ENCODE results near the gene UST. TPM values are rescaled to one million over a fixed set of nuclear protein-coding genes. Genes with fewer than 3 reads are reported as not detected.

Gene UST
- total RNA-seq, 3 donors from 2014 or later, result 1.3 to 2.2 (median 1.6) TPM

GRCh38 chr6:149071997-149072396 lies 325.2 kb downstream of the UST start:
- no peak for ATAC-seq
- H3K4me1 Mint-ChIP-seq (ENCODE audit: low read depth), result peaks cover 20% of the 10 kb centered on the region
- no peak for DNase-seq
- no peak overlapping the region for H3K4me3 Mint-ChIP-seq
- H3K36me3 Mint-ChIP-seq (ENCODE audit: insufficient read depth), result no peaks in the 10 kb centered on the region
- H3K9me3 Mint-ChIP-seq, result no peaks in the 10 kb centered on the region
- H3K27me3 Mint-ChIP-seq (ENCODE audit: low read depth), result no peaks in the 10 kb centered on the region

GRCh38 chr6:149074832-149075258 lies 328.0 kb downstream of the UST start:
- peaks cover 24% of the 10 kb centered on the region for H3K4me1 Mint-ChIP-seq (ENCODE audit: low read depth)
- H3K9me3 Mint-ChIP-seq, result no peaks in the 10 kb centered on the region
- H3K27me3 Mint-ChIP-seq (ENCODE audit: low read depth), result no peaks in the 10 kb centered on the region
- ATAC-seq, result no peak
- DNase-seq, result no peak
- no peaks in the 10 kb centered on the region for H3K36me3 Mint-ChIP-seq (ENCODE audit: insufficient read depth)
- H3K4me3 Mint-ChIP-seq, result no peak overlapping the region

- Mint-ChIP-seq H3K9me3 (no peaks in the 10 kb centered on the region), H3K36me3 (ENCODE audit: insufficient read depth) (no peaks in the 10 kb centered on the region), H3K27me3 (ENCODE audit: low read depth) (no peaks in the 10 kb centered on the region), H3K4me1 (ENCODE audit: low read depth) (peaks cover 24% of the 10 kb centered on the region), H3K4me3 (peak overlapping the region; percentile 29)
- no peak for DNase-seq
- ATAC-seq, result peak; percentile 70 to 77
Observed at GRCh38 chr6:149075616-149076354, 329.0 kb downstream of the UST start.

GRCh38 chr6:149076355-149076734 lies 329.5 kb downstream of the UST start:
- H3K4me3 Mint-ChIP-seq, result peak overlapping the region; percentile 13
- H3K4me1 Mint-ChIP-seq (ENCODE audit: low read depth), result peaks cover 24% of the 10 kb centered on the region
- H3K9me3 Mint-ChIP-seq, result no peaks in the 10 kb centered on the region
- DNase-seq, result no peak
- H3K36me3 Mint-ChIP-seq (ENCODE audit: insufficient read depth), result no peaks in the 10 kb centered on the region
- H3K27me3 Mint-ChIP-seq (ENCODE audit: low read depth), result no peaks in the 10 kb centered on the region
- ATAC-seq, result no peak

GRCh38 chr6:149077208-149077607 lies 330.4 kb downstream of the UST start:
- ATAC-seq (peak; percentile 75 to 80), DNase-seq (no peak)
- Mint-ChIP-seq H3K4me3 (no peak overlapping the region), H3K4me1 (ENCODE audit: low read depth) (peaks cover 26% of the 10 kb centered on the region), H3K9me3 (no peaks in the 10 kb centered on the region), H3K27me3 (ENCODE audit: low read depth) (no peaks in the 10 kb centered on the region), H3K36me3 (ENCODE audit: insufficient read depth) (no peaks in the 10 kb centered on the region)

GRCh38 chr6:149078211-149078782 lies 331.5 kb downstream of the UST start:
- Mint-ChIP-seq H3K36me3 (ENCODE audit: insufficient read depth) (no peaks in the 10 kb centered on the region), H3K4me1 (ENCODE audit: low read depth) (peaks cover 36% of the 10 kb centered on the region)
- no peak for ATAC-seq

GRCh38 chr6:149079456-149079855 lies 332.6 kb downstream of the UST start:
- no peaks in the 10 kb centered on the region for H3K27me3 Mint-ChIP-seq (ENCODE audit: low read depth)
- no peak for ATAC-seq
- no peak overlapping the region for H3K4me3 Mint-ChIP-seq
- no peaks in the 10 kb centered on the region for H3K36me3 Mint-ChIP-seq (ENCODE audit: insufficient read depth)
- DNase-seq, result no peak
- H3K4me1 Mint-ChIP-seq (ENCODE audit: low read depth), result peaks cover 47% of the 10 kb centered on the region
- H3K9me3 Mint-ChIP-seq, result no peaks in the 10 kb centered on the region

More at GRCh38 chr6:149078211-149078782, 331.5 kb downstream of the UST start:
- Mint-ChIP-seq H3K9me3 (no peaks in the 10 kb centered on the region), H3K27me3 (ENCODE audit: low read depth) (no peaks in the 10 kb centered on the region), H3K4me3 (no peak overlapping the region)
- DNase-seq, result no peak

- no peak for DNase-seq
- no peak for ATAC-seq
- no peaks in the 10 kb centered on the region for H3K36me3 Mint-ChIP-seq (ENCODE audit: insufficient read depth)
Observed at GRCh38 chr6:149079911-149080491, 333.2 kb downstream of the UST start.

GRCh38 chr6:149080511-149080910 lies 333.7 kb downstream of the UST start:
- peaks cover 53% of the 10 kb centered on the region for H3K4me1 Mint-ChIP-seq (ENCODE audit: low read depth)
- H3K27me3 Mint-ChIP-seq (ENCODE audit: low read depth), result no peaks in the 10 kb centered on the region
- DNase-seq (no peak), ATAC-seq (no peak)
- no peaks in the 10 kb centered on the region for H3K9me3 Mint-ChIP-seq
- H3K36me3 Mint-ChIP-seq (ENCODE audit: insufficient read depth), result no peaks in the 10 kb centered on the region
- H3K4me3 Mint-ChIP-seq, result no peak overlapping the region

More at GRCh38 chr6:149079911-149080491, 333.2 kb downstream of the UST start:
- no peak overlapping the region for H3K4me3 Mint-ChIP-seq
- H3K27me3 Mint-ChIP-seq (ENCODE audit: low read depth), result no peaks in the 10 kb centered on the region
- peaks cover 52% of the 10 kb centered on the region for H3K4me1 Mint-ChIP-seq (ENCODE audit: low read depth)
- no peaks in the 10 kb centered on the region for H3K9me3 Mint-ChIP-seq

- Mint-ChIP-seq H3K9me3 (no peaks in the 10 kb centered on the region), H3K27me3 (ENCODE audit: low read depth) (no peaks in the 10 kb centered on the region), H3K4me1 (ENCODE audit: low read depth) (peaks cover 53% of the 10 kb centered on the region), H3K4me3 (no peak overlapping the region), H3K36me3 (ENCODE audit: insufficient read depth) (no peaks in the 10 kb centered on the region)
- ATAC-seq, result no peak
- DNase-seq, result no peak
Observed at GRCh38 chr6:149081281-149081680, 334.5 kb downstream of the UST start.

GRCh38 chr6:149082320-149082719 lies 335.5 kb downstream of the UST start:
- H3K36me3 Mint-ChIP-seq (ENCODE audit: insufficient read depth), result no peaks in the 10 kb centered on the region
- ATAC-seq, result peak; percentile 74 to 76

GRCh38 chr6:149084026-149084425 lies 337.2 kb downstream of the UST start:
- ATAC-seq (no peak), DNase-seq (no peak)
- Mint-ChIP-seq H3K36me3 (ENCODE audit: insufficient read depth) (no peaks in the 10 kb centered on the region), H3K4me1 (ENCODE audit: low read depth) (peaks cover 47% of the 10 kb centered on the region), H3K27me3 (ENCODE audit: low read depth) (no peaks in the 10 kb centered on the region), H3K4me3 (no peak overlapping the region), H3K9me3 (no peaks in the 10 kb centered on the region)

More at GRCh38 chr6:149082320-149082719, 335.5 kb downstream of the UST start:
- Mint-ChIP-seq H3K4me3 (no peak overlapping the region), H3K27me3 (ENCODE audit: low read depth) (no peaks in the 10 kb centered on the region), H3K4me1 (ENCODE audit: low read depth) (peaks cover 49% of the 10 kb centered on the region), H3K9me3 (no peaks in the 10 kb centered on the region)
- peak; percentile 88 for DNase-seq

GRCh38 chr6:149084808-149085556 lies 338.2 kb downstream of the UST start:
- H3K27me3 Mint-ChIP-seq (ENCODE audit: low read depth), result no peaks in the 10 kb centered on the region
- peak; percentile 71 for ATAC-seq
- no peak for DNase-seq

GRCh38 chr6:149085557-149085938 lies 338.7 kb downstream of the UST start:
- ATAC-seq, result no peak
- H3K4me3 Mint-ChIP-seq, result no peak overlapping the region
- peaks cover 49% of the 10 kb centered on the region for H3K4me1 Mint-ChIP-seq (ENCODE audit: low read depth)
- no peaks in the 10 kb centered on the region for H3K36me3 Mint-ChIP-seq (ENCODE audit: insufficient read depth)
- no peaks in the 10 kb centered on the region for H3K9me3 Mint-ChIP-seq
- no peaks in the 10 kb centered on the region for H3K27me3 Mint-ChIP-seq (ENCODE audit: low read depth)
- DNase-seq, result no peak

More at GRCh38 chr6:149084808-149085556, 338.2 kb downstream of the UST start:
- Mint-ChIP-seq H3K36me3 (ENCODE audit: insufficient read depth) (no peaks in the 10 kb centered on the region), H3K4me1 (ENCODE audit: low read depth) (peaks cover 46% of the 10 kb centered on the region), H3K4me3 (no peak overlapping the region), H3K9me3 (no peaks in the 10 kb centered on the region)
